HG03139 (cell line): ENCODE measurements around the gene GPR137C.

Experiments
- ATAC-seq: cut with Tn5 transposase; IDR thresholded peaks from one replicate; pipeline ENCODE4 v1.9.1; 2021; ENCODE audit not compliant: unreplicated experiment

The GPR137C gene

DNA sequence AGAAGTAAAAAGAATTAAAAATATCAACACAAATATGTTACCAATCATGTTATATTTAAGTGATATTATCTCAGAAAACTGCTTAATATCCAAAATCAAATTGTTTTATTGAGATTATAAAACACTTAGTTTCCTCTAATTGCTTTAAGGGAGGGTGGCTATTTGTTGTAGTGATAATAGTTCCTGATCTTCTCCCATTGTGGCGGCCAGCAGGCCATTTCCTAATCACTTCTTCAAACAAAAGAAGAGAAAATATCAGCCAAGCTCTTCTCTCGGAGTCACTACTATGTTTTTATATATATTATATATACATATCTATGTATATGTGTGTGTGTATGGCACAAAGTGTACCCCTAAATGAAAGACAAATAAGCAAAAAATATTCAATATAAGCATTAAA lies 111.2 kb downstream of the GPR137C start:
- no peak for ATAC-seq

DNA sequence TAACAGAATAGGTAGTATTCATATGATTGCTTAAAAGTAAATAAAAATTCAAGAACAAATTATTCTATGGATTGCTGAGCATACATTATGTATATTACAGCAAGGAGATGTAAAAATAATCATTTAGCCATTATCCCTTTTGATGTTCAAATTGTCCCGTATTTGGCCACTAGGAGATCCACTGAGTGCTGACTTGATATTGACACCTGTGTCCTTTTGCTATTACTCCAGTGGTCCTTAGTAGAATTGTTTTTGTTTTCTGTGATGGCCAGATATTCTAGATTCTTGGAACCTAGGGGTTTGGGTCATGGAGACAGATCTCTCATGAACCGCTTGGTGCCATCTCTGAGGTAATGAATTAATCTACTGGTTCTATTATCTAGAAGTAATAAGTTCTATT lies 126.0 kb downstream of the GPR137C start:
- ATAC-seq, result no peak

- ATAC-seq, result no peak
Observed at GRCh38 chr14:52683985-52684520, 131.4 kb downstream of the GPR137C start.

DNA sequence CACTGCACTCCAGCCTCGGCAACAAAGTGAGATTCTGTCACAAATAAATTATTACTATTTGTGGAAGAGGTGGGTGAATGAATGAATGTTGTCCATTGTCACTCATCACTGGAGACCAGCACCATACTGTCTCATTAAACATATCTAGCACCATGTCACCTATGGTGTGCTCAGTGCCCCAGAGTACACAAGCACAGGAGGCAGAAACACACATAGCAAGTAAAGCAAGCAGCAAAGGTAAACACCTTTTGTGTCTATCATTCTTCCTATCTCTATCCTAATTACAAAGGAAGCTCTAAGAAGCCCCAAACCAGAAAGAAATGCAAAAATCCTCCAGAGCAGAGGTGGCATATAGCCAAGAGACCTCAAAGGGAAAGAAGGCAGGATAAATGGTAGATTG lies 133.5 kb downstream of the GPR137C start:
- no peak for ATAC-seq
